ENCODE data around the gene CTBP2.

The CTBP2 gene

DNA sequence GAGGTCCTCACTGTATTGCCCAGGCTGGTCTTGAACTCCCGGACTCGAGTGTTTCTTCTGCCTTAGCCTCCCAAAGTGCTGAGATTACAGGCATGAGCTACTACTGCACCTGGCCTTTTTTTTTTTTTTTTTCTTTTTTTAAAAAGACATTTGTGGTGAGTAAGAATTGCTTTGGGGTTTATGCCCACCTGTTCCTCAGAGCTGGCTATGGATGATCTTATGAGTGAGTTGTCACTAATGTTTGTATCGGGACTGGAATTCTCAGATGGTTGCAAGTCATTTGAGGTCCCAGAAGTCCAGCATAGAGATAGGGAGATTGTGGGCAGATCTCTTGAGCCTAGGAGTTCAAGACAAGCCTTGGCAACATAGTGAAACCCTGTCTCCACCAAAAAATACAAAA lies 183.2 kb downstream of the CTBP2 start:
- no peak for DNase-seq (ENCODE audit: low spot score)

- no peak for DNase-seq (ENCODE audit: low spot score)
Observed at GRCh38 chr10:124975977-124976514, 184.3 kb downstream of the CTBP2 start.

DNA sequence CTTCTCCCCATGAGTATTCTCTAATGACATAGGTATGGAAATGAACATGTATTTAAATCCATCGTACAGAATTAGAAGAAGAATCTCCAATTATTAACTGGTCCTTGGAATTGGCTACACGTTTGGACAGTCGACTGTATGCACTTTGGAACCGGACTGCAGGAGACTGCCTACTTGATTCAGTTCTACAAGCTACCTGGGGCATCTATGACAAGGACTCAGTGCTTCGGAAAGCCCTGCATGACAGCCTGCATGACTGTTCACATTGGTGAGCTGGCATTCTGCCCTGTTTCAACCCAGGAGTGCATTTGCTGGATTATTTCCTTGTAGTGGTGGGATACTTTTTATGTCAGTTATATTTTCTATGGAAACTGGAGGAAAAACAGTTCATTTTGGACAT lies 186.2 kb downstream of the CTBP2 start:
- DNase-seq (ENCODE audit: low spot score) = no peak

DNA sequence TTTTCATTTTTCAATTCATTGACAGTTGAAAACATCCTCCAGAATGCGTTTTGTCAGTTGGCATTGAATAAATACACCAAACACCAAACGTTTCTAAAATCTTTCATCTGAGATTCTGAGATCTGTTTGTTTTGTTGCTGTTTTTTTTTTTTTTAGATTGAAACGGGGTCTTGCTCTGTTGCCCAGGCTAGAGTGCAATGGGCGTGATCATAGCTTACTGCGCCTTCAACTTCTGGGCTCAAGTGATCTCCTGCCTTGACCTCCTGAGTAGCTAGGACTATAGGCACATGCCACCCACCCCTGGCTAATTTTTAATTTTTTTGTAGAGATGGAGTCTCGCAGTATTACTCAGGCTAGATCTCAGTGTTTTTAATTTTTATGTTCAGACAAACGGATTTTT lies 187.7 kb downstream of the CTBP2 start:
- no peak for DNase-seq (ENCODE audit: low spot score)

GRCh38 chr10:124971276-124971675 lies 189.1 kb downstream of the CTBP2 start:
- no peak for DNase-seq (ENCODE audit: low spot score)

DNA sequence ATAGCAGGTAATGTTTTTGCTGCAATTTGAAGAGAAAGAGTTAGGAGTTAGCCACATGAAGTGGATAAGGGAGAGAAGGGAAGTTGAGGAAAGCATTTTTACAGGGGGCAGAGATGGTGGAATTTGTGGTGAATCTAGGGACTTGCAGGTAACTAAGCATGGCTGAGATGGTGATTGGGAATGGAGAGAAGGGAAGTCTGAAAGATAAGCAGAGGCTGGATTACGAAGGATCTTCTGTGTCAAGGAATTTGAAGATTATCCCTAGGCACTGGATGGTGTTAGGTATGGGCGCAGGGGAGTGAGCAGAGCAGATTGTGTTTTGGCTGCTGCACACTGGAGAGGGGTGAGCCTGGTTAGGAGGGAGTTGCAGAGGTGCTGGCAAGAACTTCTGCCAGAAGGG lies 193.1 kb downstream of the CTBP2 start:
- DNase-seq (ENCODE audit: low spot score) = no peak

DNA sequence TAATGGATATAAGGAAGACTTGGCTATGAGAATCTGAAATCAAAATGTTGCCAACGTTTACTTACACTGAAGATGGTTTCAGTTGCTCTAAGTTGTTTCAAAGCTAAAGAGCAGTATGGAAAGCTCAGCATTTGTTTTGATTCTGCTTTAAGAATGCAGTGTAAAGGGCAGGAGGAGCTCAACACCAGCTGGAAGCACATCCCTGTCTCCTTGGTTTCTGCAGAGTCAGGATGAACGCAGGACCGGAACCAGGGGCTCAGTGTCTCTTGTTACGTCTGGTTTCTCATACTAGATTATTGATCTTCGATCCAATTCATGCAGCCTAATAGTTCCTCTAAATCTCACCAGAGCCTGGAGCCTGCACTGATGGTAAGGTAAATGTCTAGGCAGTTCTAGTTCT lies 194.4 kb downstream of the CTBP2 start:
- no peak for DNase-seq (ENCODE audit: low spot score)

- no peak for DNase-seq (ENCODE audit: low spot score)
Observed at GRCh38 chr10:124963866-124964720, 196.3 kb downstream of the CTBP2 start.

DNA sequence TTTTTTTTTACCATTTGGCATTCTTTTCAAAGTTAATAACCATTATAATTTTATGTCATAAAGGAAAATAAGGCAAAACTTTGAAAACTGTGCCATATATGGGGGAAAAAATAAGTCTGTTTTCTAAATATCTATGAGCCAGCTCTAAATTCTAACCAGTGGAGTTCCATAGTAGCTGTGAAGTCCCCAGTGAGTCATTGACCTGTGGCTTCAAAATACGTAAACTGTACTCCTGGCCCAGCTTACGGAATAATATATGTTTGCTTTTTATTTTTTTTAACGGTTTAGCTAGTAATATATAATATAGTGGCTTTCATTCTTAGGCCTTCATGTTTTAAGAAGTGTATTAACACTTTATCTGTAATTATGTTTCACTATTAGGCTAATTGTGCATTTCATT lies 197.9 kb downstream of the CTBP2 start:
- no peak for DNase-seq (ENCODE audit: low spot score)

GRCh38 chr10:124961248-124961570 lies 199.2 kb downstream of the CTBP2 start:
- no peak for DNase-seq (ENCODE audit: low spot score)

DNA sequence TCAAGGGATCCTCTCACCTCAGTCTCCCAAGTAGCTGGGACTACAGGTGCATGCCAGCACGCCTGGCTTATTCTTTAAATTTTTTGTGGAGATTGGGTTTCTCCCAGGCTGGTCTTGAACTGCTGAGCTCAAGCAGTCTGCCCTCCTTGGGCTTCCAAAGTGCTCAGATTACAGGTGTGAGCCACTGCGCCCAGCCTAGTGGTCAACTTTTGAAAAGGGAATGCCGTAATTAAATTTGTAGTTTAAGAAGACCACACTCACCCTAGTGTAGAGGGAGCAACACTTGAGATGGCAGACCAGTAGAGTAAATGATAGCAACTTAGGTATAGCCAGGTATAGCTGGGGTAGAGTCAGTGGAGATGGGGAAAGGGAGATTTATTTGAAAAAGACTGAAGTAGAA lies 200.8 kb downstream of the CTBP2 start:
- DNase-seq (ENCODE audit: low spot score) = no peak

GRCh38 chr10:124957404-124957947 lies 202.9 kb downstream of the CTBP2 start:
- DNase-seq (ENCODE audit: low spot score) = no peak

- no peak for DNase-seq (ENCODE audit: low spot score)
Observed at GRCh38 chr10:124956764-124957163, 203.6 kb downstream of the CTBP2 start.

DNA sequence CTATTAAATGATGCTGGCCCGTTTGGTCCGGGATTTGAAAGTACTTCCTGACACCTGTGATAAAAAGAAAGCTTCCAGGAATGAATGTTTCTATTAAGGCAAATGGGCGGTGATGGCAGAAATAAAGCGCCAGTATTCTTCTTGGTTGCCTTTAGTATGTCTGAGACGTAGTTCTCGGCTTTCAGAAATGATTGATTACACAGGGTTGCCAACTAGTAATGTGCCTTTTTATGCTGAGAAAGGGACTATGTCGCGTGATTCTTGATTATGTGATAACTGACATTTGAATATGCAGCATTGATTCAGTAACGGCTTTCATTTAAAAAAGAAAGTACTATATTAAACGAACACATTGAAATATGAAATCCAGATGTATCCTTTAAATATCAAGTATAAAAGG lies 204.5 kb downstream of the CTBP2 start:
- DNase-seq (ENCODE audit: low spot score) = no peak

GRCh38 chr10:124955243-124955642 lies 205.1 kb downstream of the CTBP2 start:
- DNase-seq (ENCODE audit: low spot score) = no peak

- no peak for DNase-seq (ENCODE audit: low spot score)
Observed at GRCh38 chr10:124953421-124953820, 206.9 kb downstream of the CTBP2 start.

- DNase-seq (ENCODE audit: low spot score) = no peak
Observed at GRCh38 chr10:124952123-124952522, 208.2 kb downstream of the CTBP2 start.

- no peak for DNase-seq (ENCODE audit: low spot score)
Observed at GRCh38 chr10:124949543-124949942, 210.8 kb downstream of the CTBP2 start.

- no peak for DNase-seq (ENCODE audit: low spot score)
Observed at GRCh38 chr10:124946945-124947344, 213.4 kb downstream of the CTBP2 start.

DNA sequence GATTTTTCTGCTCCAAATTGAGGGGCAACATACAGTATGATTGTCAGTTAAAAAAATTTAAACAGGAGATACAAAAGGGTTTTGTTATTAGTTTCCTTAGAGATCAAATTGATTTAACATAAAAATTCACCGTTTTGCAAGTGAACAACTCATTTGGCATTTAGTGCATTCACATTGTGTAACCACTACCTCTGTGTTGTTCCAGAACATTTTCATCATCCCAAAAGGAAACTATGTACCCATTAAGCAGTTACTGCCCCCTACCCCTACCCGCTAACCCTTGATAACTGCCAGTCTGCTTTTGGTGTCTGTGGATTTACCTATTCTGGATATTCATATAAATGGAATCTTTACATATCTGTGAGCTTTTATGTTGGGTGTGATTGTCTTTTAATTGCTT lies 215.4 kb downstream of the CTBP2 start:
- no peak for DNase-seq (ENCODE audit: low spot score)

DNA sequence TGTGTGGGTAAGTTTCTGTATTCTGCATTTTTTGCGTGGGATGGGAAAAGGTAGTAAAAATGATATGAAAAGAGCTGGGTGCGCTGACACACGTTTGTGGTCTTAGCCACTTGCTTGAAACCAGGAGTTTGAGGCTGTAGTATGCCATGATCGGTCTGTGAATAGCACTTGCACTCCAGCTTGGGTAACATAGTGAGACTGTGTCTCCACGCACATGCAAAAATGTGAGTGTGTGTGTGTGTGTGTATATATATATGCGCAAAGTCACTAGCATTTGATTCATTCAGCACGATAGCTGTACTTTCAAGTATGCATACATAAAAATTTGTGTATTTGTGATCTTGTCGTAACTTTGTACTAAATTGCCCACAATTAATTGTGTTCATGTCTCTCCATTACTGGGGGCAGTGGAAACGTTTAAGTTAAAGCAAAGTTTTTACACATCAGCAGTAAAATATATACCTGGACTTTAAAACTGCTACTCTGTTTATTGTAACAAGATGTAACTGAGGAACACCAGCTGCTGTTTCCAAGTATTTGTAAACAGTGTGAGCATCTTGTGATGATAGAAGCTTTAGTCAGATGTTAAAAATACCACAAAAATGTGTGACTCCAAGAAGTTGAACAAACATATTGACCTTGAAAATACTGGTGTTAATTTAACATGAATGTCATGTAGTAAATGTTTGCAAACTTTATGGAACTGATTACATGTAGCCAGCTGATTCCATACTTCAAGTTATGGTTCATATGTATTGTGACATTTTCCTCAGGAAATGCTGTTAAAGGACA lies 216.9 kb downstream of the CTBP2 start:
- DNase-seq (ENCODE audit: low spot score) = no peak

DNA sequence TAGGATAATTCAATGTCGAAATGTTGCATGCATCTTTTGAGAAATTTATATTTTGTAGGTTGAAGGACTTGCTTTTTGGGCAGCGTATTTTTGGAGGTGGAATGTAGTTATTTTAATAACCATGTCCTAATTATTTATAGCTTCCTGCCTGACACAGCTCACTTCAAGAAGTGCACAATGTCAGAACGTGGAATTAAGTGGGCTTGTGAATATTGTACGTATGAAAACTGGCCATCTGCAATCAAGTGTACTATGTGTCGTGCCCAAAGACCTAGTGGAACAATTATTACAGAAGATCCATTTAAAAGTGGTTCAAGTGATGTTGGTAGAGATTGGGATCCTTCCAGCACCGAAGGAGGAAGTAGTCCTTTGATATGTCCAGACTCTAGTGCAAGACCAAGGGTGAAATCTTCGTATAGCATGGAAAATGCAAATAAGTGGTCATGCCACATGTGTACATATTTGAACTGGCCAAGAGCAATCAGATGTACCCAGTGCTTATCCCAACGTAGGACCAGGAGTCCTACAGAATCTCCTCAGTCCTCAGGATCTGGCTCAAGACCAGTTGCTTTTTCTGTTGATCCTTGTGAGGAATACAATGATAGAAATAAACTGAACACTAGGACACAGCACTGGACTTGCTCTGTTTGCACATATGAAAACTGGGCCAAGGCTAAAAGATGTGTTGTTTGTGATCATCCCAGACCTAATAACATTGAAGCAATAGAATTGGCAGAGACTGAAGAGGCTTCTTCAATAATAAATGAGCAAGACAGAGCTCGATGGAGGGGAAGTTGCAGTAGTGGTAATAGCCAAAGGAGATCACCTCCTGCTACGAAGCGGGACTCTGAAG lies 217.8 kb downstream of the CTBP2 start:
- DNase-seq (ENCODE audit: low spot score) = no peak
